Measurements from ENCODE around the gene COL4A5. TPM values are rescaled to one million over a fixed set of nuclear protein-coding genes. Genes with fewer than 3 reads are reported as not detected.

The COL4A5 gene
- total RNA-seq, 3 donors from 2014 or later (not counting 1 experiment from before 2014, with no cell fraction given): not detected

- H3K27me3 ChIP-seq (ENCODE audit: control insufficient read depth, insufficient read depth, low read length): no peaks in the 10 kb centered on the region
- H3K4me3 ChIP-seq (ENCODE audit: low read length): no peak overlapping the region
- Mint-ChIP-seq H3K27me3 (ENCODE audit: low read depth in 2 of 2) (no peaks in the 10 kb centered on the region), H3K4me3 (no peak overlapping the region), H3K4me1 (no peaks in the 10 kb centered on the region), H3K36me3 (no peaks in the 10 kb centered on the region), H3K27ac (no peak overlapping the region), H3K9me3 (peaks cover 0 to 2% of the 10 kb centered on the region in 2 donors)
- H3K4me1 ChIP-seq (ENCODE audit: control insufficient read depth, insufficient read depth, low read length): no peaks in the 10 kb centered on the region
- no peaks in the 10 kb centered on the region for H3K9me3 ChIP-seq (ENCODE audit: control insufficient read depth, insufficient read depth, low read length)
- TF ChIP-seq CTCF (IDR thresholded peaks at IDR 0.05): no peak
- no peaks in the 10 kb centered on the region for H3K36me3 ChIP-seq (ENCODE audit: control insufficient read depth, insufficient read depth, low read length)
- no peak for DNase-seq
- WGBS (ENCODE audit: insufficient coverage): 100% methylated on average over 1 of the region's 2 CpGs
- intact Hi-C loops (cut with micrococcal nuclease): no loop called here
- no peak overlapping the region for H3K27ac ChIP-seq (ENCODE audit: low read length)
- ATAC-seq: no peak
Measured at GRCh38 chrX:108485960-108486359, 46.3 kb downstream of the COL4A5 start.

- H3K27me3 ChIP-seq (ENCODE audit: control insufficient read depth, insufficient read depth, low read length): no peaks in the 10 kb centered on the region
- Mint-ChIP-seq H3K27me3 (ENCODE audit: low read depth in 2 of 2) (peaks cover 0 to 7% of the 10 kb centered on the region in 2 donors), H3K4me1 (no peaks in the 10 kb centered on the region), H3K4me3 (no peak overlapping the region), H3K36me3 (no peaks in the 10 kb centered on the region), H3K27ac (no peak overlapping the region), H3K9me3 (no peaks in the 10 kb centered on the region)
- no peaks in the 10 kb centered on the region for H3K36me3 ChIP-seq (ENCODE audit: control insufficient read depth, insufficient read depth, low read length)
- no CpG with 5 or more reads among the region's 3 CpGs for WGBS (ENCODE audit: insufficient coverage)
- no peak for ATAC-seq
- intact Hi-C loops (cut with micrococcal nuclease): no loop called here
- no peak overlapping the region for H3K4me3 ChIP-seq (ENCODE audit: low read length)
- no peak for TF ChIP-seq CTCF (IDR thresholded peaks at IDR 0.05)
- H3K9me3 ChIP-seq (ENCODE audit: control insufficient read depth, insufficient read depth, low read length): no peaks in the 10 kb centered on the region
- no peaks in the 10 kb centered on the region for H3K4me1 ChIP-seq (ENCODE audit: control insufficient read depth, insufficient read depth, low read length)
- no peak for DNase-seq
- H3K27ac ChIP-seq (ENCODE audit: low read length): no peak overlapping the region
Measured at GRCh38 chrX:108494406-108495090, 54.9 kb downstream of the COL4A5 start.

- no peaks in the 10 kb centered on the region for H3K4me1 Mint-ChIP-seq
- Histone ChIP-seq H3K9me3 (ENCODE audit: control insufficient read depth, insufficient read depth, low read length) (no peaks in the 10 kb centered on the region), H3K4me1 (ENCODE audit: control insufficient read depth, insufficient read depth, low read length) (no peaks in the 10 kb centered on the region), H3K36me3 (ENCODE audit: control insufficient read depth, insufficient read depth, low read length) (no peaks in the 10 kb centered on the region), H3K27ac (ENCODE audit: low read length) (no peak overlapping the region), H3K27me3 (ENCODE audit: control insufficient read depth, insufficient read depth, low read length) (no peaks in the 10 kb centered on the region), H3K4me3 (ENCODE audit: low read length) (no peak overlapping the region)
- peaks cover 0 to 4% of the 10 kb centered on the region in 2 donors for H3K9me3 Mint-ChIP-seq
- no CpG with 5 or more reads among the region's 1 CpG for WGBS (ENCODE audit: insufficient coverage)
- TF ChIP-seq CTCF (IDR thresholded peaks at IDR 0.05): no peak
- no peak overlapping the region for H3K4me3 Mint-ChIP-seq
- H3K36me3 Mint-ChIP-seq: no peaks in the 10 kb centered on the region
- no peak overlapping the region for H3K27ac Mint-ChIP-seq
- intact Hi-C loops (cut with micrococcal nuclease): no loop called here
- no peak for ATAC-seq
- no peak for DNase-seq
- H3K27me3 Mint-ChIP-seq (ENCODE audit: low read depth in 2 of 2): no peaks in the 10 kb centered on the region
Measured at GRCh38 chrX:108511721-108512120, 72.1 kb downstream of the COL4A5 start.

GRCh38 chrX:108516184-108516583, 76.5 kb downstream of the COL4A5 start:
- 60% methylated on average over 1 of the region's 2 CpGs for WGBS (ENCODE audit: insufficient coverage)
- intact Hi-C loops (cut with micrococcal nuclease): no loop called here
- no peak overlapping the region for H3K27ac ChIP-seq (ENCODE audit: low read length)

More at GRCh38 chrX:108516184-108516583, 76.5 kb downstream of the COL4A5 start:
- no peak for TF ChIP-seq CTCF (IDR thresholded peaks at IDR 0.05)
- H3K9me3 Mint-ChIP-seq: peaks cover 0 to 2% of the 10 kb centered on the region in 2 donors
- H3K27me3 Mint-ChIP-seq (ENCODE audit: low read depth in 2 of 2): no peaks in the 10 kb centered on the region
- H3K27ac Mint-ChIP-seq: no peak overlapping the region
- H3K4me3 ChIP-seq (ENCODE audit: low read length): no peak overlapping the region
- no peaks in the 10 kb centered on the region for H3K4me1 Mint-ChIP-seq
- DNase-seq (no peak), ATAC-seq (no peak)
- H3K36me3 ChIP-seq (ENCODE audit: control insufficient read depth, insufficient read depth, low read length): no peaks in the 10 kb centered on the region
- no peaks in the 10 kb centered on the region for H3K4me1 ChIP-seq (ENCODE audit: control insufficient read depth, insufficient read depth, low read length)
- no peak overlapping the region for H3K4me3 Mint-ChIP-seq
- H3K27me3 ChIP-seq (ENCODE audit: control insufficient read depth, insufficient read depth, low read length): no peaks in the 10 kb centered on the region
- H3K36me3 Mint-ChIP-seq: no peaks in the 10 kb centered on the region
- H3K9me3 ChIP-seq (ENCODE audit: control insufficient read depth, insufficient read depth, low read length): no peaks in the 10 kb centered on the region

Data from natural killer cell (primary cell).